NCI-H526 (cell line): ENCODE measurements around the gene TNXB.
"Not testable (repeated sequence)": the region's sequence is repeated elsewhere in the genome, so short reads cannot be mapped to it uniquely, and the experiment has no call there.

ENCODE experiments used
- DNase-seq, 2 experiments: peaks; one replicate each; lab custom pipeline; 2025; lab: John Stamatoyannopoulos, UW

TNXB gene

DNA sequence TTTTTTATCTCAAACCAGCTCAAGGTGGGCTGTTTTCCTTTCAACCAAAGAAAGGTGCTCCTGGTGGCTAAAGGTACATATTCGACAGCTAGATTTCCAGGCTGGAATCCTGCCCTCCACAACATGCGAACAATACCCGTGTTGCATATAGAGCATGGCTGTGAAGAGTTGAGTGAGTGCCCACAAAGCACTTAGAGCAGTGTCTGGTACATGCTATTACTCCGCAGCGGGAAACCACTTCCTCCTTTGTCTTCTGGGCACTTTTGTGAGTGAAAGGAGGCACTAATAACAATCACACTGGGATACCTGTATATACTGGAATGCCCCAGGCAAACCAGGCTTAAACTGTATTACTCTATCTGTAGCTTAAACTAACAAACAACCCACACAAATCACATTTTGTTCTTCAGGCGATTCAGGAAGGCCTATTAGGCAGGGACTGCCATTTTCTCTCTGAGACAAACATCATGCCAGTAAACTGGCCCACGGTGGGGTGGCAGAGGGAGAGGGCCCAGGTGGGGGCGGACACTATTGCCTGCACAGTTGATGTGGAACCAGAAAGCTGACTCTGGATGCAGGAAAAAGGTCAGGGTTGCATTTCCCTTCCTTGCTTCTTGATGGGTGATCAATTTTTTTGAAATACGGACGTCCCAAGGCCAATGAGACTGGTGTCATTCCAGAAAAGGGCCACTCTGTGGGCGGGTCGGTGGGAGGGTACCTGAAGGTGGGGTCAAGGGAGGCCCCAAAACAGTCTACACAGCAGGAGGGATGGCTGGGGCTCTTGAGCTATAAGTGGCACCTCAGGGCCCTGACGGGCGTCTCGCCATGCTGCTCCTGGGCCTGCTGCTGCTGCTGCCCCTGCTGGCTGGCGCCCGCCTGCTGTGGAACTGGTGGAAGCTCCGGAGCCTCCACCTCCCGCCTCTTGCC is 71.3 kb downstream of the TNXB start, which contains the start of gene CYP21A2:
Gene CYP21A2 (plus strand): TSS at position 818 of the 927 bp plus-strand sequence. CDS start 8 bp downstream, at position 826.
- not testable (repeated sequence) for DNase-seq

- DNase-seq: not testable (repeated sequence)
These were observed 72.0 kb downstream of the TNXB start for GRCh38 chr6:32037136-32037535.

DNA sequence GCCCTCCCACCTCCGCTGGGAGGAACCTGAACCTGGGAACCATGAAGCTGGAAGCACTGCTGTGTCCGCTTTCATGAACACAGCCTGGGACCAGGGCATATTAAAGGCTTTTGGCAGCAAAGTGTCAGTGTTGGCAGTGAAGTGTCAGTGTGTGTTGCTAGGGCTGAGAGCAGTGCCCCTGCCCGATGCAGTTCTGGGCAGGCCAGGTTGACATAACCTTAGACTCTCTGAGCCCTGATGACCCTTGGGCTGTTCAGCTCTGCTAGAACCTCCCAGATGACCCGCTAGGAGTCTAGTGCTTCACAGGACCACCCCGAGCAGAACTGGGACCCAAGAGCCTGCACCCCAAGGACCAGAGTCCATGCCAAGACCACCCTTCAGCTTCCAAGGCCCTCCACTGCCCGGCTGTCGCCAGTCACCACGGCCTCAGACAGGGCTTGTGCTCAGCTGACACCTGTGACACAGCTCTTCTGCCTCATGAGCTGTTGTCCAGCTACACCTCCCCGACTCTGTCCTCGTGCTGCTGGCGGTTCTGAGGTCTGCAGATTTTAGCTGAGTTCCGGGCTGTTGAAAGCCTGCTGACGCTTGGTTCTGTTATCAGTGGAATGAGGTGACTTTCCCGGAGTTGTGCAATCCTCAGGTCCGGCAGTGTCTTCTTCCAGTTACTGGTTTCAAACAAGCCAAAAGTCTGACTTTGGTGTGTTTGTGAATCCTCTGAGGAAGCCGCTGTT is 73.7 kb downstream of the TNXB start:
- DNase-seq: not testable (repeated sequence)

DNA sequence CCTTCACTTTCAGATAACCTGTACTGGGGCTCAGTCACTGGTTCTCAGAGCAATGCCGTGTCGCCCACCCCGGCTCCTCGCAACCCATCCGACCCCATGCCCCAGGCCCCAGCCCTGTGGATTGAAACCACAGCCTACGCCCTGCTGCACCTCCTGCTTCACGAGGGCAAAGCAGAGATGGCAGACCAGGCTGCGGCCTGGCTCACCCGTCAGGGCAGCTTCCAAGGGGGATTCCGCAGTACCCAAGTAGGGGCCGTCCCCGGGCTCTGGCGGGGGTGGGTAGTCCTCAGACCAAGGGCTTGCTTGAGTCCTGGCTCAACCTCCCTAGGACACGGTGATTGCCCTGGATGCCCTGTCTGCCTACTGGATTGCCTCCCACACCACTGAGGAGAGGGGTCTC is 79.6 kb downstream of the TNXB start:
- DNase-seq: not testable (repeated sequence)

DNA sequence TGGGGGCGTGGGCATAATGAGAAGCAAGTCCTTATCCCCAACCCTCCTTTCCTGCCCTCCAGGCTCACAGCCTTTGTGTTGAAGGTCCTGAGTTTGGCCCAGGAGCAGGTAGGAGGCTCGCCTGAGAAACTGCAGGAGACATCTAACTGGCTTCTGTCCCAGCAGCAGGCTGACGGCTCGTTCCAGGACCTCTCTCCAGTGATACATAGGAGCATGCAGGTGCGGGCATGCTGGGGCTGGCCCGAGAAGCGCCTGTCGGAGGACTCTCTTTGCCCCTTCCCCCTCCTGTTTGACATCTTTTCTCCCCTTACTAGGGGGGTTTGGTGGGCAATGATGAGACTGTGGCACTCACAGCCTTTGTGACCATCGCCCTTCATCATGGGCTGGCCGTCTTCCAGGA is 80.5 kb downstream of the TNXB start:
- not testable (repeated sequence) for DNase-seq

- DNase-seq: not testable (repeated sequence)
These were observed 87.0 kb downstream of the TNXB start for GRCh38 chr6:32022100-32022499.

GRCh38 chr6:32014547-32014946 is 94.6 kb downstream of the TNXB start, which contains the start of gene C4B:
Gene C4B (plus strand): TSS chr6:32014795. CDS start chr6:32014846, 51 bp downstream.
- not testable (repeated sequence) for DNase-seq

DNA sequence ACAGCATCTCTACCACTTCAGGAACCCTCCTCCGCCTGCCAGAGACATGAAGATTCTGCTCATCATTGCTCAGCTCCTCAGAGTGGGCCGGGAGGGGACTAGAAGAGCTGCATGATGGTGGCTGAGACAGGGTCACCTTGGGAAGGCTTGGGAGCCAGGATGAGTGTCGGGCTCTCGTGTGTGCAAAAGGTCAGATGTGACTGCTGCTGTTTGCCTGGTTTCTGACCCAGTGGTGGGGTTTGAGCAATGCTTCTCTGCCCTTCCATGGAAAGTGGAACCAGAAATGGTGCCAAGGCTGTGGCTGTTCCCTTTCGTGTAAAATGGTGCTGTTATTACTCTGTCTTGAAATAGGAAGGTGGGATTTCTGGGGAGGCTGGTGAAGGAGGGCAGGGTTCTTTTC is 95.4 kb downstream of the TNXB start:
- DNase-seq: not testable (repeated sequence)

DNA sequence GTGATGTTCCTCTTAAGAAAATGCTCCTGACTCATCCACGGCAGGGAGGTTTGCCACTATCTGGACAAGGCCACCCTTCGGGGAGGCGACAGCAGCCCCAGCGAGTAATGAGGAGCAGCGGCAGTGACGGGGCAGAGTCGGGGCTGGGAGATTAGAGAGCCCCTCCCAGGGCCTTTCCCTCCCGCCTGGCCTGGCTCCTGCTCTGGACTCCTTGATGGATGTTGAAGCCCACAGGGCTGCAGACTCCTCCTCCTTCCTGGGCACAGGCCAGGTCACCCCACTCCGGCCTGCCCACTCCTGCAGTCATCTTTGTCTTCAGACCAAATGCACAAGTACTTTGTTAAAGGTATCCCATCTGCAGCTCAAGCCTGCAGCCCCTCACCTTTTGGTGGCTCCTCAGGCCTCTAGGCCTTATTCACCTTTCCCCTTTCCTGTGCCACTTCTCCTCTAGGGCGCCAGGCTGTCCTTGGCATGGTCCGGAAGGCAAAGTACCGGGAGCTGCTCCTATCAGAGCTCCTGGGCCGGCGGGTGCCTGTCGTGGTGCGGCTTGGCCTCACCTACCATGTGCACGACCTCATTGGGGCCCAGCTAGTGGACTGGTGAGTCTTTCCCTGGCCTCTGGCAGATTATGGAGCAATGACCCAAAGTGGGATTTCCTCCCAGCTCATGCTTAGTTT is 96.1 kb downstream of the TNXB start:
- DNase-seq: not testable (repeated sequence)

GRCh38 chr6:32010856-32011530 is 98.1 kb downstream of the TNXB start:
- DNase-seq: not testable (repeated sequence)

DNA sequence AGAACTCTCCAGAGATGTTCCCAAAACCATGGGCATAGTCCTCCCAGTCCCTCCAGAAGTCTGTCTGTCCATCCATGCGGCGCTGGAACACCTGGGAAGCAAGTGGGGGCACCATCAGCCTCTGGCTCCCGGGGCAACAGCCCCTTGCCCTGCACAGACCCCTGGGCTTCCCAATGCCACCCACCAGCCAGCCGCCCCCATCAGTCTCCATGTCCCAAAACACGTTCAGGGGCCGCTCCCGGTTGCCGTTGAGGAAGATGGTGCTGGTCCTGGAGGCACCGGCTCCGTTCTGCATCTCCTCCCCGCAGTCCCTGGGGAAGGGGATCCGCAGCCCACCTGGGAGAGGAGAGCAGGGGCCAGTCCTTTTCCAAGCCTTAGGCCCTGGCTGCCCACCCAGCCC is 99.6 kb downstream of the TNXB start:
- DNase-seq: not testable (repeated sequence)

GRCh38 chr6:32008616-32009015 is 100.5 kb downstream of the TNXB start:
- DNase-seq: not testable (repeated sequence)

- not testable (repeated sequence) for DNase-seq
These were observed 101.1 kb downstream of the TNXB start for GRCh38 chr6:32008037-32008436.

- DNase-seq: not testable (repeated sequence)
These were observed 102.1 kb downstream of the TNXB start for GRCh38 chr6:32007086-32007485.

DNA sequence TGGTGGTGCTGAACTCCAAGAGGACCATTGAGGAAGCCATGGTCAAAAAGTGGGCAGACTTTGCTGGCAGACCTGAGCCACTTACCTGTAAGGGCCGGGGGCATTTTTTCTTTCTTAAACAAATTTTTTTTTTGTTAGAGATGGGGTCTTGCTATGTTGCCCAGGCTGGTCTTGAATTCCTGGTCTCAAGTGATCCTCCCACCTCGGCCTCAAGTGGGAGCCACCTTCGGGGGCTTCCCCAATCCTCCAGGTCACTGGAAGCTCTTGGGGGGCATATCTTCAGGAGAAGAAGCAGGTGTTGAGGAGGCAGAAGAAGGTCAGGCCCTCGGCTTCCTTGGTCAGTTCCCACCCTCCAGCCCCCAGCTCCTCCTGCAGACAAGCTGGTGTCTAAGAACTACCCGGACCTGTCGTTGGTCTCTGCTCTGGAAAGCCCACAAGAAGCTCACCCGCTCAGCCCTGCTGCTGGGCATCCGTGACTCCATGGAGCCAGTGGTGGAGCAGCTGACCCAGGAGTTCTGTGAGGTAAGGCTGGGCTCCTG is 103.1 kb downstream of the TNXB start:
- DNase-seq: not testable (repeated sequence)

DNA sequence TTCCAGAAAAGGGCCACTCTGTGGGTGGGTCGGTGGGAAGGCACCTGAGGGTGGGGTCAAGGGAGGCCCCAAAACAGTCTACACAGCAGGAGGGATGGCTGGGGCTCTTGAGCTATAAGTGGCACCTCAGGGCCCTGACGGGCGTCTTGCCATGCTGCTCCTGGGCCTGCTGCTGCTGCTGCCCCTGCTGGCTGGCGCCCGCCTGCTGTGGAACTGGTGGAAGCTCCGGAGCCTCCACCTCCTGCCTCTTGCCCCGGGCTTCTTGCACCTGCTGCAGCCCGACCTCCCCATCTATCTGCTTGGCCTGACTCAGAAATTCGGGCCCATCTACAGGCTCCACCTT is 103.6 kb downstream of the TNXB start:
- DNase-seq: not testable (repeated sequence)

DNA sequence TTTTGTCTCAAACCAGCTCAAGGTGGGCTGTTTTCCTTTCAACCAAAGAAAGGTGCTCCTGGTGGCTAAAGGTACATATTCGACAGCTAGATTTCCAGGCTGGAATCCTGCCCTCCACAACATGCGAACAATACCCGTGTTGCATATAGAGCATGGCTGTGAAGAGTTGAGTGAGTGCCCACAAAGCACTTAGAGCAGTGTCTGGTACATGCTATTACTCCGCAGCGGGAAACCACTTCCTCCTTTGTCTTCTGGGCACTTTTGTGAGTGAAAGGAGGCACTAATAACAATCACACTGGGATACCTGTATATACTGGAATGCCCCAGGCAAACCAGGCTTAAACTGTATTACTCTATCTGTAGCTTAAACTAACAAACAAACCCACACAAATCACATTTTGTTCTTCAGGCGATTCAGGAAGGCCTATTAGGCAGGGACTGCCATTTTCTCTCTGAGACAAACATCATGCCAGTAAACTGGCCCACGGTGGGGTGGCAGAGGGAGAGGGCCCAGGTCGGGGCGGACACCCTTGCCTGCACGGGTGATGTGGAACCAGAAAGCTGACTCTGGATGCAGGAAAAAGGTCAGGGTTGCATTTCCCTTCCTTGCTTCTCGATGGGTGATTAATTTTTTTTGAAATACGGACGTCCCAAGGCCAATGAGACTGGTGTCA is 104.1 kb downstream of the TNXB start:
- not testable (repeated sequence) for DNase-seq

GRCh38 chr6:32004393-32004792 is 104.7 kb downstream of the TNXB start:
- DNase-seq: not testable (repeated sequence)

DNA sequence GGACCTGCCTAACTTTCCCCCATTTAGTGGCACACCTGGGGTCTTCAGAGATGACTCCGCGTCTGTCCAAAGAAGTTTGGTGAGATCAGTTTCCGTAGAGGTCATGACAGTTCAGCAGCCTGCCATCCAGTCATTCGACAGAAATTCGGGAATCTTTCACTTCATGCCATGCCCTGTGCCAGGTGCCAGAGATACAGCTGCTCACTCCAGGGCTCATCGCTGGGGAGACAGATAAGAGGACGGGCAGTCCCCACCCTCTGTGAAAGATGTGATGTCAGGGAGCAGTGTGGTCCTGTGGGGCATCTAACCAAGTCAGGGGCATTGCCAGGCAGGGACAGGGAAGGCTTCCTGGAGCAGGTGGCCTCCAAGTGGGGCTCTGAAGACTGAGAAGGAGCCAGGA is 105.8 kb downstream of the TNXB start:
- not testable (repeated sequence) for DNase-seq

DNA sequence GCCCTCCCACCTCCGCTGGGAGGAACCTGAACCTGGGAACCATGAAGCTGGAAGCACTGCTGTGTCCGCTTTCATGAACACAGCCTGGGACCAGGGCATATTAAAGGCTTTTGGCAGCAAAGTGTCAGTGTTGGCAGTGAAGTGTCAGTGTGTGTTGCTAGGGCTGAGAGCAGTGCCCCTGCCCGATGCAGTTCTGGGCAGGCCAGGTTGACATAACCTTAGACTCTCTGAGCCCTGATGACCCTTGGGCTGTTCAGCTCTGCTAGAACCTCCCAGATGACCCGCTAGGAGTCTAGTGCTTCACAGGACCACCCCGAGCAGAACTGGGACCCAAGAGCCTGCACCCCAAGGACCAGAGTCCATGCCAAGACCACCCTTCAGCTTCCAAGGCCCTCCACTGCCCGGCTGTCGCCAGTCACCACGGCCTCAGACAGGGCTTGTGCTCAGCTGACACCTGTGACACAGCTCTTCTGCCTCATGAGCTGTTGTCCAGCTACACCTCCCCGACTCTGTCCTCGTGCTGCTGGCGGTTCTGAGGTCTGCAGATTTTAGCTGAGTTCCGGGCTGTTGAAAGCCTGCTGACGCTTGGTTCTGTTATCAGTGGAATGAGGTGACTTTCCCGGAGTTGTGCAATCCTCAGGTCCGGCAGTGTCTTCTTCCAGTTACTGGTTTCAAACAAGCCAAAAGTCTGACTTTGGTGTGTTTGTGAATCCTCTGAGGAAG is 106.4 kb downstream of the TNXB start:
- not testable (repeated sequence) for DNase-seq
